Hepatic stellate cell (primary cell): Measurements from ENCODE around the gene SECTM1.
A peak's percentile ranks its signal among the peaks of the same experiment; 100 is the strongest.
"Not testable (repeated sequence)": the region's sequence is repeated elsewhere in the genome, so short reads cannot be mapped to it uniquely, and the experiment has no call there.

Experiments used
- DNase-seq: peaks from one replicate; pipeline ENCODE4 v3.0.0; 2011; ENCODE audit warnings: low spot score

Gene SECTM1

GRCh38 chr17:82347994-82348393 is 14.4 kb upstream of the SECTM1 start:
- not testable (repeated sequence) for DNase-seq

GRCh38 chr17:82346342-82347300 is 13.1 kb upstream of the SECTM1 start:
- DNase-seq, result no peak

GRCh38 chr17:82345151-82345976 is 11.8 kb upstream of the SECTM1 start:
- no peak for DNase-seq

GRCh38 chr17:82344175-82344907 is 10.8 kb upstream of the SECTM1 start:
- no peak for DNase-seq

GRCh38 chr17:82343560-82343959 is 10.0 kb upstream of the SECTM1 start:
- no peak for DNase-seq

- no peak for DNase-seq
These were observed 9.0 kb upstream of the SECTM1 start for GRCh38 chr17:82342361-82343079.

GRCh38 chr17:82339634-82340580 is 6.3 kb upstream of the SECTM1 start:
- DNase-seq, result no peak

- peak; percentile 82 for DNase-seq
These were observed 5.5 kb upstream of the SECTM1 start for GRCh38 chr17:82338858-82339633.

- peak; percentile 78 for DNase-seq
These were observed 1.2 kb upstream of the SECTM1 start for GRCh38 chr17:82334622-82335394.

- no peak for DNase-seq
These were observed 647 bp upstream of the SECTM1 start for GRCh38 chr17:82334204-82334621.

- peak; percentile 79 for DNase-seq
These were observed 792 bp downstream of the SECTM1 start for GRCh38 chr17:82332669-82333278.

GRCh38 chr17:82331345-82331939 is 2.1 kb downstream of the SECTM1 start:
- DNase-seq, result no peak

GRCh38 chr17:82330322-82331239 is 3.0 kb downstream of the SECTM1 start:
- DNase-seq, result peak; percentile 95

GRCh38 chr17:82329683-82330321 is 3.8 kb downstream of the SECTM1 start:
- DNase-seq, result no peak

GRCh38 chr17:82328994-82329507 is 4.5 kb downstream of the SECTM1 start:
- DNase-seq, result no peak
